Tibial artery (tissue), 4 donors: ENCODE results near the gene CUX1.
A peak's percentile ranks its signal among the peaks of the same experiment; 100 is the strongest.

Experiments used
- DNase-seq, 2 donors: peaks; one replicate each; pipeline ENCODE4 v3.0.0-alpha.2; 2019
- H3K27ac ChIP-seq, 2 donors: fragments of 200-600 bp; sonication (generic) in 1 of 2; 1 replicate in 1 of 2; 2 replicates in 1 of 2; pipeline ENCODE4 v1.5.1; 2018 to 2019; ENCODE audit warnings: mild to moderate bottlenecking in 1 of 2
- H3K27me3 ChIP-seq, 2 donors: fragments of 200-600 bp; sonication (generic) in 1 of 2; one replicate each; pipeline versions ENCODE4 v1.5.1 to v1.6.0; 2016 to 2019
- H3K36me3 ChIP-seq, 3 donors: fragments of 200-600 bp; sonication (generic) in 2 of 3; one replicate each; pipeline ENCODE4 v1.5.1; 2016 to 2019; ENCODE audit warnings: mild to moderate bottlenecking in 2 of 3
- H3K4me1 ChIP-seq, 4 donors: fragments of 200-600 bp; sonication (generic) in 2 of 4; 1 replicate in 3 of 4; 2 replicates in 1 of 4; pipeline ENCODE4 v1.5.1; 2016 to 2019
- H3K4me3 ChIP-seq, 2 donors: fragments of 200-600 bp; sonication (generic) in 1 of 2; 1 replicate in 1 of 2; 2 replicates in 1 of 2; pipeline ENCODE4 v1.5.1; 2018 to 2019; ENCODE audit warnings: mild to moderate bottlenecking in 2 of 2
- H3K9me3 ChIP-seq, 3 donors: fragments of 200-600 bp; sonication (generic) in 1 of 3; one replicate each; pipeline ENCODE4 v1.5.1; 2016 to 2019
- intact Hi-C: fragments of 100-400 bp; cut with DNase I; formaldehyde crosslinking; loops from one replicate; pipeline ENCODE4 v1.15.0; 2023; ENCODE audit warnings: low total_unique reads
- TF ChIP-seq, protein P1 (sequence below), 2 experiments: fragments of 200-600 bp in 1 of 2; fragments of 450-650 bp in 1 of 2; IDR thresholded peaks; one replicate each; pipeline ENCODE4 v1.5.1; 2017 to 2019; ENCODE audit warnings: antibody characterized with exemption in 2 of 2, mild to moderate bottlenecking in 1 of 2, moderate library complexity in 1 of 2

The CUX1 gene

DNA sequence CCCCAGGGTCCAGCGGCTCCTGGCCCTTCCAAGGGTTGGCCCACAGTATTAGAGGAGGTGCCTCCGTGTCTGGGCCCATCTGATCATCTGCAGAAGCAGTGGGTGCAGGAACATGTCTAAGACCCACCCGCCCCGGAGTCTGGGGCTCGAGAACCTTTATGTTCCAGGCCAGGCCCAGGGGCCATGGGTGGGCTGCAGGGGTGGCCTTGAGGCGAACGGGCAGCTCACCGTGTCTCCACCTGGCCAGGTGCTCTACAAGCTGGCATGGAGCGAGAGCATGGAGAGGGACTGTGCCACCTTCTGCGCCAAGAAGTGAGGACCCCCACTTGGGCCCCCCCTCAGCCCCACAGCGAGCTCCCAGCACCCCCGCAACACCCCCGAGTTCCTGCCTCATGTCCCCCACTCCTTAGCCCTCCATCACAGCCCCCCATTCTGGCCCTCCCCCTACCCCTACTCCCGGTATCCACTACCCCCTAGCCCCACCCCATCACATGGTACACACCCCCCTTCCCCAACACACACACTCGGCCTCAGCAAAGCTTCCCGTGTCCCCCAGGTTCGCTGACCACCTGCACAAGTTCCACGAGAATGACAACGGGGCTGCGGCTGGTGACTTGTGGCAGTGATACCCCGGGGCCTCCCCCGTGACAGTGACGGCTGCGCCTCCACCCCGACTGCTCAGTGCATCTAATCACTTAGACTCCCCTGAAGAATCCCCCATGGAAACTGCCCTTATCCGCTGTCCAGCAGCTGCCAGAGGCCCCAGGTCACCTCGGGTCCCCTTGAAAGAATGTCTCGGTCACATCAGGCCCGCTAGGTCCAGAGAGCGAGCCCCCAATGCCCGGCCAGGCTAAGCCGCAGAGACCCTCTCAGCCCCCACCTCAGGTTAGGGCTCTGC is 465.3 kb downstream of the CUX1 start:
- Histone ChIP-seq H3K9me3 (no peaks in the 10 kb centered on the region), H3K4me1 (peaks cover 0 to 20% (median 8%) of the 10 kb centered on the region in 4 donors), H3K4me3 (no peak overlapping the region), H3K27me3 (no peaks in the 10 kb centered on the region), H3K27ac (no peak overlapping the region), H3K36me3 (no peaks in the 10 kb centered on the region)
- no peak for DNase-seq
- intact Hi-C loops: no loop called here
- TF ChIP-seq, protein P1, sequence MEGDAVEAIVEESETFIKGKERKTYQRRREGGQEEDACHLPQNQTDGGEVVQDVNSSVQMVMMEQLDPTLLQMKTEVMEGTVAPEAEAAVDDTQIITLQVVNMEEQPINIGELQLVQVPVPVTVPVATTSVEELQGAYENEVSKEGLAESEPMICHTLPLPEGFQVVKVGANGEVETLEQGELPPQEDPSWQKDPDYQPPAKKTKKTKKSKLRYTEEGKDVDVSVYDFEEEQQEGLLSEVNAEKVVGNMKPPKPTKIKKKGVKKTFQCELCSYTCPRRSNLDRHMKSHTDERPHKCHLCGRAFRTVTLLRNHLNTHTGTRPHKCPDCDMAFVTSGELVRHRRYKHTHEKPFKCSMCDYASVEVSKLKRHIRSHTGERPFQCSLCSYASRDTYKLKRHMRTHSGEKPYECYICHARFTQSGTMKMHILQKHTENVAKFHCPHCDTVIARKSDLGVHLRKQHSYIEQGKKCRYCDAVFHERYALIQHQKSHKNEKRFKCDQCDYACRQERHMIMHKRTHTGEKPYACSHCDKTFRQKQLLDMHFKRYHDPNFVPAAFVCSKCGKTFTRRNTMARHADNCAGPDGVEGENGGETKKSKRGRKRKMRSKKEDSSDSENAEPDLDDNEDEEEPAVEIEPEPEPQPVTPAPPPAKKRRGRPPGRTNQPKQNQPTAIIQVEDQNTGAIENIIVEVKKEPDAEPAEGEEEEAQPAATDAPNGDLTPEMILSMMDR (IDR thresholded peaks at IDR 0.05): no peak

DNA sequence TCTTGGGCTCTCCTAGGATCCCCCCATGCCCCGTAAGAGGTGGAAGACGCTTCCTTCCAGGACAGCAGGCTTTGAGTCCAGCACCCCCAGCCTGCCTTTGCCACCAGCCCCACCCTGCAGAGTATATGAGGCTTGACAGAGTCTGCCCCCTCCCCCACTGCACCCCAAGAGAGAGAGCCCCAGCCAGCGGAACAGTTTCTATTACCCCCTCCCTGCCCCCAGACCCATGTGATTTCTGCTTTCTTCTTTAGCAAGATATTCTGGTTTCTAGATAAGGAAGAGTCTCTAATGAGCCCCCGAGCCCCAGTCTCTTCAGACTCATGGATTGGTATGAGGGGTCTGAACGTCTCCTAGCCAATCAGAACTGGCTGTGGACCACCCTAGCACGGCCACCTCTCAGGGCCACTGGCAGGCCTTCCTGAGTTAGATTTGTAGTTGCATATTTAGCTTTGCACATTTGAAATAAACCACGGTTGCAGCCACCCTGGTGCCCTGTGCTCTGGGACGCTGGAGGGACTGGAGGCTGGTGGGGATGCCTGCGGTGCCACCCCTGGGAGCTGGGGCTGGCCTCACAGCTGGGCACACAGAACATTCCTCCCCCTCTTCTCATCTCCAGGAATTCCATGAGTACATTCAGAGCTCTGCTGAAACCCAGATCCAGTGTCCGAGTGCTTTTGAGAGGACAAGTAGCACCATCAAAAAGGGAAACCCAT is 466.2 kb downstream of the CUX1 start:
- intact Hi-C loops: loop anchor here (2.0 kb wide), 1 partner anchor 109 kb away; no protein-coding TSS in a partner anchor
- H3K36me3 ChIP-seq: no peaks in the 10 kb centered on the region
- no peaks in the 10 kb centered on the region for H3K9me3 ChIP-seq
- TF ChIP-seq, protein P1 (IDR thresholded peaks at IDR 0.05): no peak
- H3K4me1 ChIP-seq: peaks cover 0 to 30% (median 16%) of the 10 kb centered on the region in 4 donors
- no peak overlapping the region for H3K4me3 ChIP-seq
- DNase-seq: no peak
- no peaks in the 10 kb centered on the region for H3K27me3 ChIP-seq
- H3K27ac ChIP-seq: no peak overlapping the region

DNA sequence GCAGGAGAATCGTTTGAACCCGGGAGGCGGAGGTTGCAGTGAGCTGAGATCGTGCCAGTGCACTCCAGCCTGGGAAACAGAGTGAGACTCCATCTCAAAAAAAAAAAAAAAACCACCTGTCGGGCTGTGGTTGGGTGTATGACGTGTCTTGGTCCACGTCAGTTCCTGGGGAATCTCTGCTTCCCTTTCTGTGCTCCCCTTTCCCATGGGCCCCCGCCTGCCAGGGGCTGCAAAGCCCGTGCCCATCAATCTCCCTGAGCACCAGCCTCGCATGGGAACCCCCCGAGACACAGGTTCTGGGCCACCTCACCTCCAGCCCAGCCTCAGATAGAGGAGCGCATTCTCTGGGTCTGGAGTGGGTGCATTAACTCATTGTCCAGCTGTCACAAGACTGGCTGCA is 467.0 kb downstream of the CUX1 start:
- DNase-seq: no peak
- TF ChIP-seq, protein P1 (IDR thresholded peaks at IDR 0.05): no peak
- H3K27me3 ChIP-seq: no peaks in the 10 kb centered on the region
- intact Hi-C loops: loop anchor here (2.0 kb wide), 1 partner anchor 108 kb away; no protein-coding TSS in a partner anchor
- peaks cover 0 to 30% (median 17%) of the 10 kb centered on the region in 4 donors for H3K4me1 ChIP-seq
- H3K27ac ChIP-seq: no peak overlapping the region
- H3K36me3 ChIP-seq: no peaks in the 10 kb centered on the region
- no peak overlapping the region for H3K4me3 ChIP-seq
- H3K9me3 ChIP-seq: no peaks in the 10 kb centered on the region

DNA sequence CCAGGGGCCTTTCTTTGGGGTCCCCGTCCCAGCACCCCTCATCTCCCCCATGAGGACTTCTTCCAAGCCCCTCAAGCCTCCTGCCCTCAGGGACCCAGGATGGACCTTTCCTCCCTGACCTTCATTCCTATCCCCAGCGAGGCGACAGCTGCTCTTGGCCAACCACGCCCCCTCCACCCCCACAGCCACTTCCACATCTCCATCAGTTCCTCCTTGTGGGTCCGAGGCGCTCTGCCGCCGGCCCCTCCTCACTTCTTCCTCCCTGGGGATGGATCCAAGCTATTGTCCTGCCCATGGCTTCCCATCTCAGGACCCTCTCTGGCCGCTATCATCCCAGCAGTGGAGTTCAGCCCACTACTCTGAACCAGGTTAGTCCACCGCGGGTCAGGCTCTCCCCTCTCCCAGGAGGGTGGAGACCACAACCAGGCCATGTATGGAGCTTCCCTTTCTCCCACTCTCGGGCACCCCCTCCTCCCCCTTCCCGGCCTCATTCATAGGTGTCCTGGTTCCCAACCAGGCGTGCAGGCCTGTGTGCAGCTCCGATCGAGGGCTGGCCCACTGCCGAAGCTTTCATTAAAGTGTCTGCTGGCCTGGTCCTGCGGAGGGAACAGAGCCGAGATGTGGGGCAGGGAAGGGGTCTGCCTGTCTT is 467.6 kb downstream of the CUX1 start:
- TF ChIP-seq, protein P1 (IDR thresholded peaks at IDR 0.05): no peak

DNA sequence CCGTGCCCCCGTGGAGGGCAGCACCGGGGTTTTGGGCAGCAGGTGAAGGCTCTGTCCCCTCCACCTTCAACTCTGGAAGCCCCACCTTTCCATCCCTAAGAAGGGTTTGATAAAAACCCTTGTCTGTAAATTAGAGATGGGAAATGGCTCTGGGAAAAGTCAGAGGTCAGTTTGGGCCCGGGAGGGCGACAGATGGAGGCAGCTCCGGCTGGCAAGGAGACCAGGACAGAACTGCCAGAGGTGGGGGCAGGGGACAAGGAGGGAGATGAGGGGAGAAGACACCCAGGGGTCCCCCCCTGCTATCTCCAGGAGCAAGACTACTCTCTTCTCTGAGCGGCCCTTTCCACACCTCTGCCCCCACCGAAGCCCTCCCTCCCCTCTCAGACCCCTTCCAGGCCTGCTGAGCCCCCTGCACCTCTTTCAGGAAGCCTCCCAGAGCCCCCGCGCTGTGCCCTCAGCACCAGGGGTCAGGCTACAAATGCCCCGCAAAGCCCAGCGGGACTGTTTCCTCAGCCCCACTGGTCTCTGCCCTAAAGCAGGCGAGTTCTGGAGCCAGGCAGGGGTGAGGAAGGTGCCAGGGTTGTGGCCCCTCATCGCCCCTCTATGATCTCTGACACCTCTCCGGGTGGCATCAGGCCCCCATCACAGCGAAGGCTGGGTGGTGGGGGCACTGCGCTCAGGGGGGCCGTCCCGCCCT is 468.3 kb downstream of the CUX1 start:
- DNase-seq: no peak
- H3K4me1 ChIP-seq: peaks cover 0 to 27% (median 17%) of the 10 kb centered on the region in 4 donors
- H3K4me3 ChIP-seq: peak overlapping the region; percentile 74 to 92
- peak overlapping the region; percentile 75 to 77 for H3K27ac ChIP-seq
- H3K36me3 ChIP-seq: no peaks in the 10 kb centered on the region
- TF ChIP-seq, protein P1 (IDR thresholded peaks at IDR 0.05): no peak
- no peaks in the 10 kb centered on the region for H3K9me3 ChIP-seq
- intact Hi-C loops: loop anchor here (2.0 kb wide), 1 partner anchor 107 kb away; no protein-coding TSS in a partner anchor
- no peaks in the 10 kb centered on the region for H3K27me3 ChIP-seq

More for the DNA sequence above, 467.6 kb downstream of the CUX1 start:
- DNase-seq: peak in 1 of 2 donors; percentile 54
- Histone ChIP-seq H3K36me3 (no peaks in the 10 kb centered on the region), H3K9me3 (no peaks in the 10 kb centered on the region), H3K27ac (peak overlapping the region in 1 of 2 donors; percentile 75), H3K4me1 (peaks cover 0 to 27% (median 17%) of the 10 kb centered on the region in 4 donors), H3K4me3 (peak overlapping the region in 1 of 2 donors; percentile 92), H3K27me3 (no peaks in the 10 kb centered on the region)
- intact Hi-C loops: loop anchor here (2.0 kb wide), 1 partner anchor 108 kb away; no protein-coding TSS in a partner anchor
